Lower leg skin (tissue), 3 donors: ENCODE data around the gene RAP1GAP.

Experiments
- CTCF ChIP-seq, 3 donors: fragments of 450-650 bp; IDR thresholded peaks; one replicate each; pipeline ENCODE4 v1.5.1; 2016; ENCODE audit warnings: antibody characterized with exemption in 3 of 3, mild to moderate bottlenecking in 3 of 3, moderate library complexity in 2 of 3
- POLR2A ChIP-seq, 2 donors: fragments of 450-650 bp; IDR thresholded peaks; one replicate each; pipeline ENCODE4 v1.6.1; 2016 to 2017; ENCODE audit warnings: antibody characterized with exemption in 2 of 2, mild to moderate bottlenecking in 1 of 2, moderate library complexity in 1 of 2

DNA sequence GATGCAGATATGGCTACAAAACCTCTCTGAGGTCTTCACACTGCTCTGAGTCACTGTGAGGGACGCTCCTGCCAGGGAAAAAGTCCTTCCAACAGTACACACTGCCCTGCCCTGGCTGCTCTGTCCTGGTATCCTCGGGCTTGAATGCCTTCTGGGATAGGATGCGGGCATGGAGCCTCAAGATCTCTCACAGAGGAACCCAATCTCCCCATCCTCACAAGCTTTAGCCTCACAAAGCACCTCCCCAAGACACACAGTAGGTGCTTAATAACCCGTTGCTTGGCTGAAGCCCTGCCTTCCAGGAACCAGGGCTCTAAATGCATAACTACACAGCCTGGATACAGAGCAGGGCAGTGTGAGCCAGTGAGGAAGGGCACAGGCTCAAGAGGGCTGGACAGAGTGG, 9.2 kb downstream of the RAP1GAP start:
- no peak for TF ChIP-seq CTCF (IDR thresholded peaks at IDR 0.05)
- no peak for TF ChIP-seq POLR2A (IDR thresholded peaks at IDR 0.05)
